Mesenchymal stem cell (in vitro differentiated cells and primary cell): ENCODE results near the gene WEE2. TPM values are rescaled to one million over a fixed set of nuclear protein-coding genes. Genes with fewer than 3 reads are reported as not detected.

ENCODE experiments used
- DNase-seq: peaks from one replicate; pipeline ENCODE4 v3.0.0-alpha.2; 2013
- H2AFZ ChIP-seq: one replicate; pipeline ENCODE4 v1.6.1; 2013; ENCODE audit warnings: low read depth, mild to moderate bottlenecking, control low read depth, inconsistent platforms, low read length, moderate library complexity
- H2AK5ac ChIP-seq: 2 replicates; pipeline ENCODE4 v1.6.1; 2013; ENCODE audit warnings: low read length, moderate library complexity, mild to moderate bottlenecking, inconsistent platforms; ENCODE audit not compliant: severe bottlenecking
- H2BK120ac ChIP-seq: one replicate; pipeline ENCODE4 v1.6.1; 2013; ENCODE audit warnings: low read depth, mild to moderate bottlenecking, inconsistent platforms, low read length, moderate library complexity
- H2BK12ac ChIP-seq, 2 experiments: one replicate each; pipeline ENCODE4 v1.6.1; 2013; ENCODE audit warnings: inconsistent platforms in 2 of 2, low read length in 2 of 2, mild to moderate bottlenecking in 2 of 2, moderate library complexity in 2 of 2, control low read depth in 1 of 2
- H2BK15ac ChIP-seq: one replicate; pipeline ENCODE4 v1.6.1; 2013; ENCODE audit warnings: mild to moderate bottlenecking, low read depth, inconsistent platforms; ENCODE audit not compliant: poor library complexity, severe bottlenecking
- H2BK5ac ChIP-seq: 2 replicates; pipeline ENCODE4 v1.6.1; 2013; ENCODE audit warnings: low read depth, mild to moderate bottlenecking, low read length, control low read depth, inconsistent platforms; ENCODE audit not compliant: poor library complexity, severe bottlenecking
- H3K14ac ChIP-seq, 2 experiments: one replicate each; pipeline ENCODE4 v1.6.1; 2013; ENCODE audit warnings: inconsistent platforms in 2 of 2, low read length in 2 of 2, control low read depth in 1 of 2, mild to moderate bottlenecking in 1 of 2, moderate library complexity in 1 of 2
- H3K18ac ChIP-seq, 2 experiments: one replicate each; pipeline ENCODE4 v1.6.1; 2013; ENCODE audit warnings: inconsistent platforms in 2 of 2, low read length in 2 of 2, control low read depth in 1 of 2, low read depth in 1 of 2, mild to moderate bottlenecking in 1 of 2
- H3K23ac ChIP-seq, 2 experiments: one replicate each; pipeline ENCODE4 v1.6.1; 2013; ENCODE audit warnings: inconsistent platforms in 2 of 2, low read length in 2 of 2, mild to moderate bottlenecking in 2 of 2, moderate library complexity in 2 of 2, control low read depth in 1 of 2
- H3K27ac ChIP-seq: 2 replicates; pipeline ENCODE4 v1.5.1; 2013; ENCODE audit warnings: mild to moderate bottlenecking, moderate library complexity, low read length, control low read depth, inconsistent platforms; ENCODE audit not compliant: poor library complexity, severe bottlenecking
- H3K27me3 ChIP-seq, 2 experiments: 2 replicates each; pipeline versions ENCODE4 v1.6.1 to v1.7.0; 2013; ENCODE audit warnings: low read length in 2 of 2, mild to moderate bottlenecking in 2 of 2, moderate library complexity in 2 of 2, control low read depth in 1 of 2, inconsistent platforms in 1 of 2; ENCODE audit not compliant: control insufficient read depth in 1 of 2, insufficient read depth in 1 of 2
- H3K36me3 ChIP-seq, 2 experiments: 2 replicates each; pipeline versions ENCODE4 v1.6.1 to v1.7.0; 2013; ENCODE audit warnings: low read length in 2 of 2, control low read depth in 1 of 2, inconsistent platforms in 1 of 2, low read depth in 1 of 2, mild to moderate bottlenecking in 1 of 2; ENCODE audit not compliant: insufficient read depth in 2 of 2, control insufficient read depth in 1 of 2
- H3K4ac ChIP-seq, 2 experiments: one replicate each; pipeline ENCODE4 v1.6.1; 2013; ENCODE audit warnings: inconsistent platforms in 2 of 2, low read length in 2 of 2, mild to moderate bottlenecking in 2 of 2, moderate library complexity in 2 of 2, control low read depth in 1 of 2, low read depth in 1 of 2
- H3K4me1 ChIP-seq: 2 replicates; pipeline ENCODE4 v1.6.1; 2013; ENCODE audit warnings: low read depth, low read length, control low read depth; ENCODE audit not compliant: control insufficient read depth, insufficient read depth
- H3K4me2 ChIP-seq: 2 replicates; pipeline ENCODE4 v1.6.1; 2013; ENCODE audit warnings: low read length, mild to moderate bottlenecking, inconsistent platforms; ENCODE audit not compliant: poor library complexity, severe bottlenecking
- H3K4me3 ChIP-seq, 2 experiments: 2 replicates each; pipeline versions ENCODE4 v1.5.1 to v1.7.0; 2013; ENCODE audit warnings: low read length in 2 of 2, mild to moderate bottlenecking in 2 of 2, control low read depth in 1 of 2, low read depth in 1 of 2; ENCODE audit not compliant: insufficient read depth in 1 of 2
- H3K79me1 ChIP-seq: replicated peaks from 2 replicates; pipeline ENCODE4 v1.6.1; 2013; ENCODE audit warnings: mild to moderate bottlenecking, control low read depth, low read length, inconsistent platforms; ENCODE audit not compliant: poor library complexity, severe bottlenecking
- H3K9ac ChIP-seq: 2 replicates; pipeline ENCODE4 v1.7.0; 2013; ENCODE audit warnings: mild to moderate bottlenecking, low read length, moderate library complexity
- H3K9me3 ChIP-seq: 2 replicates; pipeline ENCODE4 v1.7.0; 2013; ENCODE audit warnings: mild to moderate bottlenecking, low read length; ENCODE audit not compliant: control insufficient read depth
- H4K8ac ChIP-seq: one replicate; pipeline ENCODE4 v1.6.1; 2013; ENCODE audit warnings: inconsistent platforms, mild to moderate bottlenecking, low read length, moderate library complexity
- H4K91ac ChIP-seq: one replicate; pipeline ENCODE4 v1.6.1; 2013; ENCODE audit warnings: mild to moderate bottlenecking, low read length, inconsistent platforms
- WGBS: methylation state at CpG from one replicate; pipeline ENCODE4 v1.1.7; 2013; ENCODE audit warnings: mixed read lengths; 5-methylcytosine and 5-hydroxymethylcytosine counted together
- small RNA-seq: library from polyadenylated mRNA; stranded (forward); fragments of <200 nt; extraction: miRNeasy Mini kit (QIAGEN cat#:217004); gene quantifications from one replicate; pipeline ENCODE3, GENCODE V24; 2013; ENCODE audit warnings: low read depth

Gene WEE2

DNA sequence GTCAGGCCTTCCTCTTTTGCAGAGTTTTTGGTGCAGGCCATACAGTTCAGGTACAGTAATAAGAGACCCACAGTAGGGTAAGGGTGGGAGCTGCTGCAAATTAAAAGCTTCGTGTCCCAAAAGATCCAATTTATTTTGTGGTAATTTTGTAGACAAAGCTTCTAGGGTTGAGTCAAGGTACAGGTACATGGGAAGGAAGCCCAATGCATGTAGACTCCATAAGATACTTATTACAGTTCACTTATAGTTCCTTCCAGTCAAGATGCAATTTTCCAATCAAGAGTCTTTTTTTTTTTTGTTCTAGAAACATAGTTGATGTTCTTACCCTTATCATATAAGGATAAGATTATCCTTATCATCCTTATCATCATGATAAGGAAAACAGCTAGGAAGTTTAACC lies 68.2 kb downstream of the WEE2 start, which contains the start of gene TAS2R4:
Gene TAS2R4 (plus strand): TSS at position 301 of the 400 bp plus-strand sequence. CDS start 1,815 bp downstream, outside the sequence.
- H4K8ac ChIP-seq, result no peak within 1 kb of the TSS
- H4K91ac ChIP-seq, result no peak within 1 kb of the TSS
- WGBS, result 83% methylated on average over 1 of the region's 1 CpG
- no peak within 1 kb of the TSS for H2BK5ac ChIP-seq
- no peak within 1 kb of the TSS for H2AK5ac ChIP-seq
- no peak within 1 kb of the TSS for H3K23ac ChIP-seq
- no peaks in the 10 kb centered on the region for H3K27me3 ChIP-seq
- no peak within 1 kb of the TSS for H3K4me3 ChIP-seq
- H2AFZ ChIP-seq, result no peak within 1 kb of the TSS
- no peak within 1 kb of the TSS for H3K27ac ChIP-seq
- H3K18ac ChIP-seq, result no peak within 1 kb of the TSS
- peaks cover 9% of the 10 kb centered on the region for H3K79me1 ChIP-seq
- no peak within 1 kb of the TSS for H2BK120ac ChIP-seq
- H3K4me1 ChIP-seq, result no peaks in the 10 kb centered on the region
- no peak within 1 kb of the TSS for H3K4me2 ChIP-seq
- H2BK12ac ChIP-seq, result no peak within 1 kb of the TSS
- H3K9me3 ChIP-seq, result no peaks in the 10 kb centered on the region
- peaks cover 11 to 31% of the 10 kb centered on the region in 2 experiments for H3K36me3 ChIP-seq
- DNase-seq, result no peak
- H3K9ac ChIP-seq, result no peak within 1 kb of the TSS
- no peak within 1 kb of the TSS for H3K4ac ChIP-seq
- H2BK15ac ChIP-seq, result no peak within 1 kb of the TSS
- no peak within 1 kb of the TSS for H3K14ac ChIP-seq

Small RNA genes within 50 kb of the gene (small RNA-seq; reads per million reads assigned to genes)
- not detected for gene RNU1-82P
